Measurements from ENCODE around the gene LAYN.

DNA sequence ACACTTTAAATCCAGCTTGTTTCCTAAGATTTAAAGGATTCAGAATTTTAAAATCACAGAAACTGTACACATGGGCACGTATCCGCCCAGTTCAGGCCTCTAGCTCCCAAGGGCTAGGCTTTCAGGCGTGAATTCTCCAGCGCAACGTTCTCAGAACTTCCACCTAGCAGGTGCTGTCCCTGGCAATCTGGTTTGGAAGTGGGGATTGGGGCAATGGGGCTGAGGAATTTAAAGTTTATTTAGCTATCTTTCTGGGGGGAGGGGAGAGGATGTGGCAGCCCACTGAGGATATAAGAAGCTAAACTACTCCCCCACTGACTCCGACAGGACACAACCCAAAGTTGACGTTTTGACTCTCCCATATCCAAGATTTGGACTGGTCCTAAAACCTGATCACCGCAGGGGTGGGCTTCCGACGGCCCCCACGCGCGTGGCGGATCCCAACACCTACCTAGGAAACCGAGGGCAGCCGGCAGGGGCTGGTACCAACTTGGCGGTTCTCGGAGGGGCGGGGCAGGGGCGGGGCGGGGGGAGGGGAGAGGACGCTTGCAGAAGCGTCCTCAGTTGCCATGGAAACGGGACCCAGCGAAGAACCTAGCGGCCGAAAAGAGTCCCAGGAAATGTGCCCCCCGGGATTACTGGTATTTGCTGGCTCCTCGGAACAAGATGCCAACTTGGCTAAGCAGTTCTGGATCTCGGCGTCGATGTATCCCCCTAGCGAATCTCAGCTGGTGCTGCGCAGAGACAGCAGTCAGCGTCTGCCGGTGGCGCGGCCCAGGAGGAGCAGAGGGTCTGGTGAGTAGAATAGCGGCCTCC lies 26.1 kb upstream of the LAYN start, which contains the start of gene HOATZ:
- TF ChIP-seq, protein P1, sequence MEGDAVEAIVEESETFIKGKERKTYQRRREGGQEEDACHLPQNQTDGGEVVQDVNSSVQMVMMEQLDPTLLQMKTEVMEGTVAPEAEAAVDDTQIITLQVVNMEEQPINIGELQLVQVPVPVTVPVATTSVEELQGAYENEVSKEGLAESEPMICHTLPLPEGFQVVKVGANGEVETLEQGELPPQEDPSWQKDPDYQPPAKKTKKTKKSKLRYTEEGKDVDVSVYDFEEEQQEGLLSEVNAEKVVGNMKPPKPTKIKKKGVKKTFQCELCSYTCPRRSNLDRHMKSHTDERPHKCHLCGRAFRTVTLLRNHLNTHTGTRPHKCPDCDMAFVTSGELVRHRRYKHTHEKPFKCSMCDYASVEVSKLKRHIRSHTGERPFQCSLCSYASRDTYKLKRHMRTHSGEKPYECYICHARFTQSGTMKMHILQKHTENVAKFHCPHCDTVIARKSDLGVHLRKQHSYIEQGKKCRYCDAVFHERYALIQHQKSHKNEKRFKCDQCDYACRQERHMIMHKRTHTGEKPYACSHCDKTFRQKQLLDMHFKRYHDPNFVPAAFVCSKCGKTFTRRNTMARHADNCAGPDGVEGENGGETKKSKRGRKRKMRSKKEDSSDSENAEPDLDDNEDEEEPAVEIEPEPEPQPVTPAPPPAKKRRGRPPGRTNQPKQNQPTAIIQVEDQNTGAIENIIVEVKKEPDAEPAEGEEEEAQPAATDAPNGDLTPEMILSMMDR (IDR thresholded peaks at IDR 0.05; ENCODE audit: low read depth, low read length) = no peak
- TF ChIP-seq POLR2A (IDR thresholded peaks at IDR 0.05; ENCODE audit: extremely low read depth, insufficient read length) (no peak), MYC (IDR thresholded peaks at IDR 0.05; ENCODE audit: low read depth, low read length) (no peak)
- TF ChIP-seq, protein P2, sequence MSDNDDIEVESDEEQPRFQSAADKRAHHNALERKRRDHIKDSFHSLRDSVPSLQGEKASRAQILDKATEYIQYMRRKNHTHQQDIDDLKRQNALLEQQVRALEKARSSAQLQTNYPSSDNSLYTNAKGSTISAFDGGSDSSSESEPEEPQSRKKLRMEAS (IDR thresholded peaks at IDR 0.05; ENCODE audit: low read depth, low read length) = no peak
